Measurements from ENCODE around the gene SNRNP70.

The SNRNP70 gene

GRCh38 chr19:49149652-49150105, 64.4 kb downstream of the SNRNP70 start:
- DNase-seq, result no peak

DNA sequence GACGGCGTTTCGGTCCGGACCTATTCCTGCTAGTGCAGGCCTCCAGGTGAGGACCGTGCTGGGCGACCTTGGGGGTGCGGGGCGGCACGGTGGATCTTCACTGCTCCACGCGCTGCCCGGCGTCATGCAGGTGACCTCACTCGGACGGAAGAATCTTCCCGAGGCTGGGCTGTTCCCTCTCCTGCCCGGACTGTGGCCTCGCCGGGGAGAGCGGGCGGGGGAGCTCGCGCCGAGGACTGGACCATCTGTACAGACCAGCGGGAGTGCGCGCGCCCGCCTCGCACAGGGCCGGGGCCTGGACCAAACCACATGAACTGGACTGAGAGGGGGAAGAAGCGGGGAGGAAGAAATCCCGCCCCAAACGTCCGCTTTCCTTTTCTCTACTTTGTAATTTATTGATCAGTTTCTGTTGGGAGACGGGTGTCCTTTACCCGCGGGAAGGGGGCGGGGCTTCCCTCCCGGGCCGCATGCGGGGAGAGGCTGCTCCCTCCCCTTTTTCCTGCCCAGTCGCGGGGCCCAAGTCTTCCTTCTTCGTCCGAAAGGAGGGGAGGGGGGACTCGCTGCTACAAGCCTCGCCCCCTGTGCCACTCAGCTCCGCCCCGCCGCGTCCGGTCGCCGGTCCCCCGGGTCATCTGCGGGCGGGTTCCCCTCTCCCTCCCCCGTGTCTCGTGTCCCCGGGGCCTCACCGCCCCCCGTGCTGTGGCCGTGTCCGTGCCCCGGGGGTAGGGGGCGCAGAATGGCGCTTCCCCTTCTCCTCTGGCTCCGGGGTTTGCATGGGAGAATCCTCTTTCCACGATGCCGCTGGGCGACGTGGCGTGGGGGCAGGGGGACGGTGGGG, 65.1 kb downstream of the SNRNP70 start:
- peak; percentile 38 for DNase-seq

- no peak for DNase-seq
Measured at GRCh38 chr19:49150944-49151243, 65.6 kb downstream of the SNRNP70 start.

DNA sequence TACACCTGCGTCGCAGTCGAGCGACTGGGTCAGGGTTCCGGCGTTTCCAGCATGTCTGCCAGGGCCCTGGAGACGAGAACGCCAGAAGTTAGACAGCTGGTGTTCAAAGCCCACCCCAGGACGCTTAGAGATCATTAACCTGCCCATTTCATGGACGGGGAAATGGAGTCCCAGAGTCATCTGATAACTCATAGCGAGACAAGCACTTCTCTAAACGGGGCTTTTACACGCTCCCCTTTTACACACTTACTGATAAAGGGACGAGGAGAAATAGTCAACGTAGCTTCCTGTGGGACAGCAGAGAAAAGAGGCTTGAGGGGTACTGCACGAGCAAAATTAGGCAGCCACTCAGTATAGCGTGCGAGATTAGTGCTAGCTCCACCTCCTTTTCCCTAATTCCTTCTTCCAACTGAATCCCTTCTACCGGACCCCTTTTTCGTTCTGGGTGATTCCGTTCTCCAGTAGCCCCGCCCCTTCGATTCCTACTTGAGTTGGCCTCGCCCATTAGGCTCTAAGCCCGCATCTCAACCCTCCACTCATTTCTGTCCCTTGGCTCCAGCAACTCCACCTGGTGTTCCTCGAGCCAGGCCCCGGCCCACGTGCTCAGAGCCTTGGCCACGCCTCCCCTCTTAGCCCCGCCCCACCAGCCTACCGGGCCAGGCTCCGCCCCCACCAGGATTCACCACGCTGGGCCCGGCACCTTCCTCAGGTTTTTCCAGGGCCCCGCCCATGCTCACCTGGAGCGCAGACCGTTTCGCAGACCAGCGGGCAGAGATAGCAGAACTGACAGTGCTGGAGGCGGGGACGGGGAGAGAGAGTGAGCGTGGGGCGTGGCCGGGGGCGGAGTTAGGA, 66.2 kb downstream of the SNRNP70 start:
- DNase-seq, result peak; percentile 44

DNA sequence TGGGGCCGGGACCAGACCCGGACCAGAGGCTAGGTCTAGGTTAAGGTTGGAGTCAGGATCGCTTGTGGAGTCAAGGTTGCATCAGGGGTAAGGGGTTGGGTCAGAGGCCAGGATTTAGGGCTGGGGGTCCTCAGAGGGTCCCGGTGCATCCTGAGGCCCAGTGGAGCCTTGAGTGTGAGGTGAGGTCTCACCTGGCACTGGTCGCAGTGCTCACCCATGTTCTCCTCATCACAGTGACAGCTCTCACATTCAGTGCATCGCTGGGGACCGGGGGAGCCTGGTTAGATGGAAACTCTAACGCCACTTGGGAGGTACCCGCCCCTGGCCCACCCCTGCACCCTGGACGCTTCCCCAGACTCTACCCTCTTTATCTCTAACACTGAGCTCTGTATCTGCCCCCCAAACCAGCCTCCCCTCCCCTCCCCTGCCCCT, 66.9 kb downstream of the SNRNP70 start:
- DNase-seq, result no peak

DNA sequence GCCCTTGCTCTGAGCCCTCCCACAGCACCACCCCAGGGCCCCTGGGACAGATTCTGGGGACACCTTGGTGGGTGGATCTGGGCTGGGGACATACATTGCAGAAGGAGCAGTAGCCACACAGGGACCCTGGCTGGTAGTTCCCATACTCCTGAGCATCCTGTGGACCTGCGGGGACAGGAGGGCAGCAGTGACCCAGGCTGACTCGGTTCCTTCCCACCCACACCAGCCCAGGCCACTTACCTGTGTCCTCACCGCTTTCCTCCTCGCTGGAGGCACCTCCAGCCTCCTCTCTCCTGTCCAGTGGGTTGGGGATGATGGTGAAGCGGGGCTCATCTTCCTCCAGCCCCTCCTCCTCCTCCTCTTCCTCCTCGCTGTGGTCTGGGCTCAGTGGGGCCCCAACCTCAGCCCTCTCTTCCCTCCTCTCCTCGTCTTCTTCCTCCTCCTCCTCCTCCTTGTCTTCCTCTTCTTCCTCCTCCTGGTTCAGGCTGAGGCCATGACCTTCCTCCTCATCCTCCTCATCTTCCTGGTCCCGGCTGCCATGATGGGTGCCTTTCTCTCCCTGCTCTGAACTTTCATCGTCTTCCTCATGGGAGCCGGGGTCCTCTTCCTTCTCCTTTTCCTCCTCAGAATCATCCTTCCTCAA, 68.0 kb downstream of the SNRNP70 start:
- DNase-seq, result no peak

- no peak for DNase-seq
Measured at GRCh38 chr19:49154279-49154678, 69.0 kb downstream of the SNRNP70 start.

- no peak for DNase-seq
Measured at GRCh38 chr19:49155005-49155819, 70.0 kb downstream of the SNRNP70 start, which contains the start of gene HRC. Gene HRC (minus strand): TSS chr19:49155396. CDS start chr19:49155237, 159 bp downstream.

DNA sequence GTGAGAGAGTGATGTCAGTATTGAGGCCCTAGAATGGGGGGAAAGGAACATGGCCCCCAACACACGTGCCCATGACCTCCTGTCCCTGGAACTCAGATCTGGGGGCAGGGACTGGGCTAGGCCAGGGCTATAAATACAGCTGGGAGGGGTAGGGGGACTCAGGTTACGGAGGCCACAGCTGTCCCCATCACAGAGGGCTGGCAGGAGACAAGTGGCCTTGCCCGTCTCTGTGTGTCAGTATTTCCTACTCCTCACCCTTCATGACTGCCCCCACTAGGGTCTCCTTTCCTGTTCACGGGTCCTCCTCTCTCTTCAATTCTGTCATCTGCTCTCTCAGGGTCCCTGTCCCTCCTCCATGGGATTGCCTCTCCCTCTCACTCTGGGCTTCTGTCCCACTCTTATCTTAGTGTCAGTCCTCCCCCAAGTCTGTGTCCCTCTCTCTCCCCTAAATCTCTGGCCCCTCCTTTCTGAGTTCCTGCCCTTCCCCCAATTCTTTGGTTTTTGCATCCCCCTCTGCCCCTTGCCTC, 70.6 kb downstream of the SNRNP70 start:
- DNase-seq, result no peak

- peak; percentile 52 for DNase-seq
Measured at GRCh38 chr19:49157445-49158224, 72.4 kb downstream of the SNRNP70 start, which contains the start of gene TRPM4. Gene TRPM4 (plus strand): TSS chr19:49157792. CDS start chr19:49157867, 75 bp downstream.
